OCI-LY3 (cell line): ENCODE measurements around the gene DRC3.

Source experiments
- H2AFZ ChIP-seq: fragments of 200-600, 300-600 bp; shearing (Covaris generic); 2 replicates; pipeline ENCODE4 v1.6.0; 2014; ENCODE audit warnings: antibody characterized with exemption, low read depth, low read length
- H3K27ac ChIP-seq: fragments of 200-600, 300-600 bp; sonication (generic); 2 replicates; pipeline ENCODE4 v1.5.1; 2014; ENCODE audit warnings: mild to moderate bottlenecking, low read length, moderate library complexity, mixed read lengths
- H3K27me3 ChIP-seq: fragments of 200-600, 300-600 bp; sonication (generic); 2 replicates; pipeline ENCODE4 v1.6.1; 2014; ENCODE audit warnings: low read depth, low read length, mixed read lengths
- H3K36me3 ChIP-seq: fragments of 200-600, 300-600 bp; sonication (generic); replicated peaks from 2 replicates; pipeline ENCODE3; 2014; ENCODE audit warnings: low read depth, low read length, mixed read lengths
- H3K4me1 ChIP-seq: fragments of 300-600, 200-600 bp; sonication (generic); 2 replicates; pipeline ENCODE4 v1.6.1; 2014; ENCODE audit warnings: low read length, mixed read lengths
- H3K4me2 ChIP-seq: fragments of 200-600, 300-600 bp; sonication (generic); 2 replicates; pipeline ENCODE4 v1.6.1; 2014; ENCODE audit warnings: low read length, mixed read lengths
- H3K4me3 ChIP-seq: fragments of 300-600, 200-600 bp; sonication (generic); 2 replicates; pipeline ENCODE4 v1.5.1; 2014; ENCODE audit warnings: antibody characterized with exemption, mild to moderate bottlenecking, low read length, moderate library complexity
- H3K79me2 ChIP-seq: fragments of 300-600, 200-600 bp; shearing (Covaris generic); 2 replicates; pipeline ENCODE4 v1.6.1; 2014; ENCODE audit warnings: mild to moderate bottlenecking, low read length, mixed read lengths
- H3K9ac ChIP-seq: fragments of 300-600, 200-600 bp; shearing (Covaris generic); 2 replicates; pipeline ENCODE4 v1.6.0; 2014; ENCODE audit warnings: mild to moderate bottlenecking, low read length, moderate library complexity
- H3K9me3 ChIP-seq: fragments of 200-600, 300-600 bp; shearing (Covaris generic); 2 replicates; pipeline ENCODE4 v1.6.1; 2014; ENCODE audit warnings: low read length, mixed read lengths; ENCODE audit not compliant: insufficient read depth
- H4K20me1 ChIP-seq: fragments of 200-600, 300-600 bp; sonication (generic); 2 replicates; pipeline ENCODE4 v1.6.1; 2016; ENCODE audit warnings: low read length, mixed read lengths; ENCODE audit not compliant: insufficient read depth
- CTCF ChIP-seq: fragments of 200-600, 300-600 bp; sonication (generic); IDR thresholded peaks from 2 replicates; pipeline ENCODE4 v1.5.1; 2014; ENCODE audit warnings: antibody characterized with exemption, low read length, low read depth
- EZH2phosphoT487 ChIP-seq: fragments of 200-600 bp; shearing (Covaris generic); IDR thresholded peaks from 2 replicates; pipeline ENCODE4 v1.6.1; 2018; ENCODE audit warnings: antibody characterized with exemption, mixed run types, low read depth

Gene DRC3

GRCh38 chr17:17959520-17960361 is 12.9 kb upstream of the DRC3 start:
- Histone ChIP-seq H3K4me1 (peaks cover 28% of the 10 kb centered on the region), H3K79me2 (no peaks in the 10 kb centered on the region), H3K9me3 (no peaks in the 10 kb centered on the region), H3K4me3 (peak overlapping the region; percentile 70), H3K27ac (peak overlapping the region; percentile 85), H2AFZ (peak overlapping the region; percentile 54; the same call in 1 of the 2 replicates), H3K27me3 (no peaks in the 10 kb centered on the region), H3K9ac (peak overlapping the region; percentile 53), H4K20me1 (no peaks in the 10 kb centered on the region), H3K4me2 (peak overlapping the region; percentile 79), H3K36me3 (no peaks in the 10 kb centered on the region)
- TF ChIP-seq EZH2phosphoT487, result no peak
- TF ChIP-seq CTCF, result no peak

DNA sequence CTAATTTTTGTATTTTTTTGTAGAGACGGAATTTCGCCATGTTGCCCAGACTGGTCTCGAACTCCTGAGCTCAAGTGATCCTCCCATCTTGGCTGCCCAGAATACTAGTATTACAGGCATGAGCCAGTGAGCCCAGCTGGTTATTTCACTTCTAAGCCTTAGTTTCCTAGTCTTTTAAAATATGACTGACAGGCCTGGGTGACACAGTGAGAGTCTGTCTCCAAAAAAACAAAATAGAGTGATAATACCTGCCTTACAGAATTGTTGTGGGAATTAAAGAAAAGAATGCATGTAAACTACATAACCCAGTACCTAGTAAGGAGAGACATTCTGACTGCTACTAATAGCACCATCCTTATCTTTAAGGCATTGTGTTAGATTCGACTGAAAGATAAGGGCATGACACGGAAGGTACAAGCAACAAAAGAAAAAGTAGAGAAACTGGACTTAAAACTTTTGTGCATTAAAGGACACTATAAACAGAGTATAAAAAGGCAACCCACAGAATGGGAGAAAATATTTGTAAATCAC is 12.1 kb upstream of the DRC3 start:
- no peak for TF ChIP-seq EZH2phosphoT487
- no peak for TF ChIP-seq CTCF
- H3K9me3 ChIP-seq, result no peaks in the 10 kb centered on the region
- H3K27me3 ChIP-seq, result no peaks in the 10 kb centered on the region
- H3K4me3 ChIP-seq, result no peak overlapping the region
- H3K9ac ChIP-seq, result peak overlapping the region; percentile 53; the same call in 1 of the 2 replicates
- peak overlapping the region; percentile 85 for H3K27ac ChIP-seq
- H2AFZ ChIP-seq, result no peak overlapping the region
- H3K36me3 ChIP-seq, result no peaks in the 10 kb centered on the region
- H3K4me1 ChIP-seq, result peaks cover 28% of the 10 kb centered on the region
- H4K20me1 ChIP-seq, result no peaks in the 10 kb centered on the region
- no peaks in the 10 kb centered on the region for H3K79me2 ChIP-seq
- H3K4me2 ChIP-seq, result peak overlapping the region; percentile 79

- Histone ChIP-seq H3K4me1 (peaks cover 33% of the 10 kb centered on the region), H4K20me1 (no peaks in the 10 kb centered on the region), H3K27me3 (no peaks in the 10 kb centered on the region), H3K79me2 (no peaks in the 10 kb centered on the region), H3K9ac (no peak overlapping the region), H3K9me3 (no peaks in the 10 kb centered on the region), H3K4me3 (no peak overlapping the region), H3K4me2 (no peak overlapping the region), H3K36me3 (no peaks in the 10 kb centered on the region), H2AFZ (no peak overlapping the region), H3K27ac (no peak overlapping the region)
- TF ChIP-seq CTCF (no peak), EZH2phosphoT487 (no peak)
These were observed 9.6 kb upstream of the DRC3 start for GRCh38 chr17:17963066-17963465.

DNA sequence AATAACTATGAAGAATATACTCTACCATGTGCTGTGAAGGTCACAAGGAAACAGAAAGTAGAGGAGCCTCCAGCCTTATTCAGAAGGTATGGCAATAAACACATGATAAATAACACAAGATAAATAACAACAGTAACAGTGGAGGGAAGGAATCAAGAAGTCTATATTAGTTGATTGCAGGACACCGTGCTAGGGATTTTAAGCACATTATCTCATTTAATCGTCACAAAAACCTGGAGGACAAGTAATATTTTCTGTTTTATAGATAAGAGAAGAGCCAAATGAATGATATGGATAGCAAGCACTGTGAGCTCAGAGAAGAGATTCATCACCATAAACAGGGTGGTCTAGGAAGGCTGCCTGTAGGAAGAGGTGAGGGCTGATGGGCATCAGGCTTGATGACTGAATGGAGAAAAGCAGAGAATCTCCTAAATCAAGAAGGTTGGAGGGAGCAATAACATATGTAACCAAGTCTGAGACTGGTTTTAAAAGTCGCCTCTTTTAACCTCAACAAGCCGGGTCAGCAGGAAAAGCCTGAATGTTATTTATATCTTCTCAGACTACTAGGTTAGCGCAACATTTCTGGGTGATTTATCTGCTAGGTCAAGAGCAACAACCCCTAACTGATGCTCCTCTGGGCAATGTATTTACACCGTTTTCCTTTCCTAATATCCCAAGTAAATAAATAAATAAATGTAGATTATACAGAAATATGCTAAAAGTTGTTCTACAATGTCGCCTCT is 8.8 kb upstream of the DRC3 start:
- Histone ChIP-seq H3K36me3 (no peaks in the 10 kb centered on the region), H3K79me2 (no peaks in the 10 kb centered on the region), H3K4me2 (no peak overlapping the region), H4K20me1 (no peaks in the 10 kb centered on the region), H3K9ac (no peak overlapping the region), H3K4me3 (no peak overlapping the region), H3K4me1 (peaks cover 25% of the 10 kb centered on the region), H3K27me3 (no peaks in the 10 kb centered on the region), H2AFZ (no peak overlapping the region), H3K27ac (no peak overlapping the region), H3K9me3 (no peaks in the 10 kb centered on the region)
- TF ChIP-seq CTCF (no peak), EZH2phosphoT487 (no peak)
